IPS DF 4.7 (cell line): ENCODE results near the gene BHMT2.

Experiments
- DNase-seq: peaks from one replicate; pipeline ENCODE4 v3.0.0-alpha.2; 2013; ENCODE audit warnings: low spot score; ENCODE audit errors: extremely low read depth

BHMT2 gene

DNA sequence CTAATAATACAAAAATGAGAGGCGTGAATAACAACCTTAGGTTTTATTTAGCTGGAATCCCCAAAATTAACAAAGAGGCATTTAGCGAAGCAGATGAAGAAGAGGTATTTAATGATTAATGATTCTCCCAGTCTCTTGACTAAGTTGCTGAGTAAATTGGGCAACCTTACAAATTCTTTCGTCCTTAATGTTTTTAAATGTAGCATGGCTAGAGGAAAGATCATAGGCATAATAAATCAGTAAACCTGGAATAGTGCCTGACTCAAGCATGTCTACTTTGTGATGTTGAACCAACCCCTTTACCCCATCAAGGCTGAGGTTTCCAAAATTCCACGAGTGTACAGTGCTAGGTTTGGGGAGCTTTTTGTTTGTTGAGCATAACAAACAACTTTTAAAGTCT lies 49.9 kb downstream of the BHMT2 start:
- DNase-seq: no peak

DNA sequence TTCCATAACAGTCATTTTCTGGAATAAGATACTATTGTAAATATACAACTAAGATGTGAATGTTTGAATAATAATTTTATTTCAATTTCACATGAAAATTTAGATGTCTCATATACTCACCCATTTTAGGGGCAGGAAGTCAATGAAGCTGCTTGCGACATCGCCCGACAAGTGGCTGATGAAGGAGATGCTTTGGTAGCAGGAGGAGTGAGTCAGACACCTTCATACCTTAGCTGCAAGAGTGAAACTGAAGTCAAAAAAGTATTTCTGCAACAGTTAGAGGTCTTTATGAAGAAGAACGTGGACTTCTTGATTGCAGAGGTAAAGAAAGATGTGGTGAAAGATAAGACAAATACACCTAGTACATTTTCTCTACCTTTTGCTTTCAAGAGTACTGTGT lies 50.7 kb downstream of the BHMT2 start:
- DNase-seq: no peak

DNA sequence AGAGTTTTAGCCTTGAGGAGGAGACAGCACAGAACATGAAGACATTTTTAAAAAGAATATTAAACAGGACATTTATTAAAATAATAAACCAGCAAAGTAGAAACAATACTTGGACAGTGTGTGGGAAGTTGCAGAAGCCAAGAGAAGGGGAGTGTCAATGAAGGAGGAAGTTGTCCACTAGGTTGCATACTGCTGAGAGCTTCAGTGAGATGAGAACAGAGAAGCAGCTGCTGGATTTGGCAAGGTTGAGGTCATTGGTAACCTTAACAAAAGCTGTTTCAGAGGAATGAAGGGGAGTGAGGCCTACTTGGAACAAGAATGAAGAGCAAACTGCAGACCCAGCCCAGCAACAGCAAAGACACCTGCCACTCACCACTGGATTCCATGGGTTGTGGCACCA lies 53.4 kb downstream of the BHMT2 start:
- no peak for DNase-seq

DNA sequence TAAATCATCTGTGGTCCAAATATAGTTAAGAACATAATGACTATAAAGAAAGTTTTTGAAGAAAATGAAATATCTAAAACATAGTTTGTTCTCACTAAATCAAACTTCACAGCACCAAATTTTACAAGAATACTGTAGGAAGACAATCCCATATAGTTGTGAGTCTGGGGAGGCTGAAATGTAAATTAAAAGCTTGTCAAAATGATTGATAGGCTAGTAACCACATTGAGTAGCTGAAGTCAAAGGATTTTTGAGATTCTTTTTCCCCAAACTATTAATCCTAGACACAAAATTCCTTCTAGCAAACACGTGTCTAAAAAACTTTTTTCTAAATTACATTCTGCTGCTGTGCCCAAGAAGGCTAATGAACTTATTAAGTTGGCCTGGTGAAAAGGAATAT lies 55.0 kb downstream of the BHMT2 start:
- no peak for DNase-seq

DNA sequence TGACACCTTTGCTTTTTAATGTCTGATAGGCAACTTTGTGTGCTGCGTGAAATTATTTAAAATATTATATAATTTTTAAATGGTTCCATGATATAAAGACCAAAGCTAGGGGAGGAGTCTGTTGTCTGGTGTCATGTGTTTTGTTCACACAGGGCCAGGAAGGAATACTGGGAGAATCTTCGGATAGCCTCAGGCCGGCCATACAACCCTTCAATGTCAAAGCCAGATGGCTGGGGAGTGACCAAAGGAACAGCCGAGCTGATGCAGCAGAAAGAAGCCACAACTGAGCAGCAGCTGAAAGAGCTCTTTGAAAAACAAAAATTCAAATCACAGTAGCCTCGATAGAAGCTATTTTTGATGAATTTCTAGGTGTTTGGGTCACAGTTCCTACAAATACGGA lies 61.2 kb downstream of the BHMT2 start:
- no peak for DNase-seq

DNA sequence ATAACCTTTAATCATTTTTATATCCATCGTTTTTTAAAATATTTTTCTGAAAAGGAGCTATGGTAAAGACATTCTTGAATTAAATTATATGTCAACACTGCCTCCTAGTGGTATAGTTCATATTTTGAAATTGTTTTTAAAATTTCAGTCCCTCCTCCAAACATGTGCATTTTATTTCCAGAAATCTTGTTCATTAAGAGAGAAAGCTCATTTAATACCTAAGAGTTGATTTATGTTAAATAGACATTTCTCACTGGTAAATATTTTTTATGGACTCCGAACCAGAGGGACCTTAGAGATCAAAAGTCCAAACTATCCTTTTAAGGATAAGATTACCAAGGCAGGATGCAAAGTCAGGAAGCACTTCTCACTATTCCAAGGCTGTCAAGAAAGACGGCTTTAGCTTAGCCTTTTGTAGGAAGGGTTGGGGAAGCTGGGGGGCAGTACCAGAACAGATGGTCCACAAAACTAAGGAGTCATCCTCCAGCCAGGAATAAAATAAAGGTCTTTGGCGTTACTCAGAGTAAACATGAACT lies 63.6 kb downstream of the BHMT2 start:
- DNase-seq: no peak

DNA sequence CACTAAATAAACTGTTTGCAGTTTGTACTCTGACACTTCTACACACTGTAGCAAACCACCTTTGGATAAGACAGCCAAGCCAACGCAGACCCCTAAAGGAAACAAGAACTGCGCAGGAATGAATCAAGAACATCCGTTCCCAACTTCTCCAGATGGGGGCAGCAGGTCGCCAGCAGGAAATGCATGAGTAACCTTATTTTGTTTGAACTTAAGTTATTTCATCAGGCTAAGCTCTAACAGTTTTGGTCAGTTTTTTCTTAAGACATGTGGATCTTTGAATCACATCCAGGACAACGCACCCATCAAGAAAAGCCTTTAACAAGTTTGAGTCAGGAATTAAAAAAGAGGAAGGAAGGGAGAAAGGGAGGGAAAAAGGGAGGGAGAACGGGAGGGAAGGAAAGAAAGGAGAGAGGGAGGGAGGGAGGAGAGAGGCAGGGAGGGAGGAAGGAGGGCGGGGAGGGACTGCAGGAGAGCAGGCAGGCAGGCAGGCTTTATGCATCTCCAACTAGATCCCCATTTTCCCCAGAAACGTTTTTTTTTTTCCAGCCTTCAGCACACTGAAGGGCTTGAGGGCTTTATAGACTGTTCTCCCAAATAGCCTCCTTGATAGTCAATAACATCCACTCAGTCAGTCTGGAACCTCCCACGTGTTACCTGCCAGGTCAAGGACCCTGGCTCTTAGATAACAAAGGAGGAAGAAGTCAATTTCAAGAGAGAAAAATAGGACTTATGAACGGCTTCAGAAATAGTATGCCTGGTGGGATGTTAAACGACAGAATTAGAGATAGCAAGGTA lies 64.3 kb downstream of the BHMT2 start:
- DNase-seq: peak; percentile 56

DNA sequence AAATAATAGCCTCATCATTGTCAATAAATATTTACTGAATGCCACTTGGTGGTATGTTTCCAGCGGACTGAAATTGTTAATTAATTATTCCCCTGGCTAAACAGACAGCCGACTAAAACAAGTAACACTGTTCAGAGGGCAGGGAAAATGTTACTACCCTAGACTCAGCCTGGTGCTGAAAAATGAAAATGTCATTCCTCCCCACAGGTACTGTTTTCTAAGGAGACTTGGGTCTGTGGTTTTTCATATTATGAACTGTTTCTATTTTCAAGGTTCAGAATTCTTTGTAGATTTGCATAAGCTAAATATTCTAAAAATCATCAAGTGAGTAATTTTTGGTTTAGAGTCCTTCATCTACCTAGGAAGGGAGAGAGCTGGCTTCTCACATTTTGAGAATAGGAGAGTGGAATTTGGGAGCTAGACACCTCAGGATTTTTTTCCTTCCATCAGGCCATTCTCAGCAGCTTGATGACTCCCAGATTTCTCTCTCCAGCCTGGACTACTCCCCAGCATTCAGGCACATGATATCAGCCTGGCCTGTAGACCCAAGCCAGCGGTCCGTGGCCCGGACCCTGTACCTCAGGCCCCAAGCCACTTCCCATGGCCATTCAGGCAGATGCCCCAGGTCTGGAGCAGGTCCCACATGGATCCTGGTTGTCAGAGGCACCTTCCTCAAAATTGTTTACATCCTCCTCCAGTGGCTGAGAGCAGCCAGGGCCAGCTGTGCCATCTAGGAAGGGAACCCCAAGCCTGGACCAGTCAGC lies 66.4 kb downstream of the BHMT2 start:
- DNase-seq: no peak

DNA sequence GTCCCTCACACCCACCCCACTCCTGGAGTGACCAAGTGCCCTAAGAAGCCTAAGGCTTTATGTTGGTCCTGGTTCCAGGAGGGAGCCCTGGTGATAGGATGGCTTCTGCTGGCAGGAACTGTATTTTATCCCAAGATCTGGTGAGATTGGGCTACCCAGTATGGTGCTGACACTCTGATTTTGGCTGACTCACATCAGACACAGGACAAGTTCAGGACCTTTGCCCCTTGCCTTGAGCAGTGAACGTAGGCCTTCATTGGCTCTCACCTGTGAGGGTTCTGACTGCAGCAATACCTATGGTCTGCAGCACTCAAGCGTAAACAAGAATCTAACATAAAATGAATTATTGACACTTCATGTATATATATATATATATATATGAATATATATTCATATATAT lies 67.1 kb downstream of the BHMT2 start:
- no peak for DNase-seq
